Cardiac fibroblast (primary cell): ENCODE measurements around the gene SCO2.

Experiments
- DNase-seq, 2 donors: peaks; one replicate each; pipeline versions ENCODE4 v3.0.0 to v3.0.0-alpha.2; 2010; ENCODE audit warnings: low read depth in 2 of 2
- H3K4me3 ChIP-seq, 2 donors: replicated peaks in 1 of 2; 1 replicate in 1 of 2; 2 replicates in 1 of 2; pipeline ENCODE4 v1.5.1; 2011; ENCODE audit warnings: low read depth in 2 of 2, low read length in 2 of 2, mild to moderate bottlenecking in 2 of 2, moderate library complexity in 1 of 2
- TF ChIP-seq, protein P1 (sequence below): IDR thresholded peaks from one replicate; pipeline ENCODE4 v1.5.1; 2011; ENCODE audit warnings: low read depth, mild to moderate bottlenecking, low read length, inconsistent platforms

The SCO2 gene

DNA sequence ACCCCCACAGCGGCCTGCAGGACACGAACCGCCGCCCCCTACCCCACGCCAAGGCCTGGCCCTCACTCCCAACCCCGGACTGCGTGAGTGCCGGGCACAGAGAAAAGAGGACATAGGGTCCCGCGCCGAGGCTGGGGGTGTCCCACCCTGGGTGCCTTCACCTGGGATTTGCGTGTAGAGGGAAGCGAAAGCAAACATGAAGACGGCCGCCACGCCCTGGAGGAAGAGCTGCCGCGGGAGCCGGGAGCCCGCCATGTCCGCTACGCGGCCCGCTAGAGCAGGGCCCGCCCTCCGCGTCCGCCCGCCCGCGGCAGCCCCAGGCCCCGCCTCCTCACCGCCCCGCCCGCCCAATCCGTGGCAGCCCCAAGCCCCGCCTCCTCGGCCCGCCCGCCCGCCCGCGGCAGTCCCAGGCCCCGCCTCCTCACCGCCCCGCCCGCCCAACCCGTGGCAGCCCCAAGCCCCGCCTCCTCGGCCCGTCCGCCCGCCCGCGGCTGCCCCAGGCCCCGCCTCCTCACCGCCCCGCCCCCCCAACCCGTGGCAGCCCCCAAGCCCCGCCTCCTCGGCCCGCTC lies 17.9 kb downstream of the SCO2 start, which contains the start of gene LMF2:
TSS of gene LMF2 (minus strand) at position 282 of the 570 bp plus-strand sequence. CDS start at position 255, 27 bp downstream.
- TF ChIP-seq, protein P1, sequence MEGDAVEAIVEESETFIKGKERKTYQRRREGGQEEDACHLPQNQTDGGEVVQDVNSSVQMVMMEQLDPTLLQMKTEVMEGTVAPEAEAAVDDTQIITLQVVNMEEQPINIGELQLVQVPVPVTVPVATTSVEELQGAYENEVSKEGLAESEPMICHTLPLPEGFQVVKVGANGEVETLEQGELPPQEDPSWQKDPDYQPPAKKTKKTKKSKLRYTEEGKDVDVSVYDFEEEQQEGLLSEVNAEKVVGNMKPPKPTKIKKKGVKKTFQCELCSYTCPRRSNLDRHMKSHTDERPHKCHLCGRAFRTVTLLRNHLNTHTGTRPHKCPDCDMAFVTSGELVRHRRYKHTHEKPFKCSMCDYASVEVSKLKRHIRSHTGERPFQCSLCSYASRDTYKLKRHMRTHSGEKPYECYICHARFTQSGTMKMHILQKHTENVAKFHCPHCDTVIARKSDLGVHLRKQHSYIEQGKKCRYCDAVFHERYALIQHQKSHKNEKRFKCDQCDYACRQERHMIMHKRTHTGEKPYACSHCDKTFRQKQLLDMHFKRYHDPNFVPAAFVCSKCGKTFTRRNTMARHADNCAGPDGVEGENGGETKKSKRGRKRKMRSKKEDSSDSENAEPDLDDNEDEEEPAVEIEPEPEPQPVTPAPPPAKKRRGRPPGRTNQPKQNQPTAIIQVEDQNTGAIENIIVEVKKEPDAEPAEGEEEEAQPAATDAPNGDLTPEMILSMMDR, result no peak
- peak within 1 kb of the TSS; percentile 96 to 99 for H3K4me3 ChIP-seq
- no peak for DNase-seq

- H3K4me3 ChIP-seq, result peak overlapping the region; percentile 96 to 99
- no peak for DNase-seq
- TF ChIP-seq, protein P1, result no peak
Observed at GRCh38 chr22:50506611-50507420, 18.6 kb downstream of the SCO2 start.

DNA sequence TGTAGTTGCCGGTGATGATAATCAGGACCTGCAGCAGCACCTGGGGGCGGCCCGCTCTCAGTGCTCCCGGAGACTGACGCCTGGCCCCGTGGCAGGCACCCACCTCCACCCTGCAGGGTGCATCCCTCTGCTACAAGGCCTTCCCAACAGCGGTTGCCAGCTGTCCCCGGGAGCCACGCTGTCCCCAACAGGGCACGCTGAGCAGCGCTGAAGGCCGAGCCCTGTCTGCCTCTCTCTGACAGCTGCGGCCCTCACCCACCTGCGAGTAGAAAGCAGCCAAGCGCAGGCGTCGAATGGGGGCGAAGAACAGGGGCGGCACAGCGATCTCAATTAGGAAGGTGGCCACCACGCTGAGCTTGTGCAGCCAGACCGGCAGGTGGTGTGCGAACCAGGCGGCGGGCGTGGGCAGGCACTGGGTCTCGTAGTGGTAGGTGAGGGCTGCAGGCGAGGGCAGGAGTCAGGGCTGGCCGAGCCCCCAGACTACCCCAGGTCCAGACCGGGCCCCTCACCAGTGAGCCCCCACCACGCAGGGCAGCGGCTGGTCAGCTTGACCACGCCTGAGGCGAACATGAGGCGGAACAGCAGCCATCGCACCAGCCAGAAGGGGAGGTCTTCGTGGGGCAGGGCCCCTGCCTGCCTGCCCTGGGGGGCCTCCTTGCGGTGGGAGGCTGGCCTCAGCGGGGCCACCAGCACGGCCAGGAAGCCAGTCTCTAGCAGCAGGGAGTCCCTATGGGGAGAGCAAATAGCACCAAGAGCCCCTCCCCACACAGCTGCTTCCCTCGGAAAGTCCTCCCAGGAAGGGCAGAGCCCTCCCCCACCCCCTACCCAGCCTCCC lies 19.4 kb downstream of the SCO2 start:
- H3K4me3 ChIP-seq, result peak overlapping the region; percentile 96 to 99
- TF ChIP-seq, protein P1, result no peak
- no peak for DNase-seq

DNA sequence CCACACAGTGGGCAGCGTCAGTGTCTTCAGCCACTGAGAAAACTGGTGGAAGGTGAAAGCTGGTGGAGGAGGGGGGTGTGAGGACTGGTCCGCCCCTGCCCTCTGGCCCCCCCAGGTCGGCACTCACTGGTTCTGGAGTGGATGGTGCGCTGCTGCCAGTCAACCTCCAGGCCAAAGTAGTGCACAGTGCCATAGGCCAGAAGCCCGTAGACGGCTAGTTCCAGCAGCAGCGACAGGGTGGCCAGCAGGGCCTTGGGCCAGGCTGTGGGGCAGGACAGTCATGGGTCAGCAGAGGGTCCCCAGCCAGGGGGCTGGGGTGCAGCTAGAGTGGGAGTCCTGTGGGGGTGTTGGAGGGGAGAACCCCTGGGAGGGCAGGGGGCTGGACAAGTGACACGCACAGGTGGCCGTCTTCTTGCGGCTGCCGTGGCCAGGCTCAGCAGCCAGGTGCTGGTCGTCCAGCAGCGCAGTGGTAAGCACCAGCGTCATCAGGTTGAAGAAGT lies 20.1 kb downstream of the SCO2 start:
- H3K4me3 ChIP-seq, result no peak overlapping the region
- TF ChIP-seq, protein P1, result no peak
- no peak for DNase-seq

DNA sequence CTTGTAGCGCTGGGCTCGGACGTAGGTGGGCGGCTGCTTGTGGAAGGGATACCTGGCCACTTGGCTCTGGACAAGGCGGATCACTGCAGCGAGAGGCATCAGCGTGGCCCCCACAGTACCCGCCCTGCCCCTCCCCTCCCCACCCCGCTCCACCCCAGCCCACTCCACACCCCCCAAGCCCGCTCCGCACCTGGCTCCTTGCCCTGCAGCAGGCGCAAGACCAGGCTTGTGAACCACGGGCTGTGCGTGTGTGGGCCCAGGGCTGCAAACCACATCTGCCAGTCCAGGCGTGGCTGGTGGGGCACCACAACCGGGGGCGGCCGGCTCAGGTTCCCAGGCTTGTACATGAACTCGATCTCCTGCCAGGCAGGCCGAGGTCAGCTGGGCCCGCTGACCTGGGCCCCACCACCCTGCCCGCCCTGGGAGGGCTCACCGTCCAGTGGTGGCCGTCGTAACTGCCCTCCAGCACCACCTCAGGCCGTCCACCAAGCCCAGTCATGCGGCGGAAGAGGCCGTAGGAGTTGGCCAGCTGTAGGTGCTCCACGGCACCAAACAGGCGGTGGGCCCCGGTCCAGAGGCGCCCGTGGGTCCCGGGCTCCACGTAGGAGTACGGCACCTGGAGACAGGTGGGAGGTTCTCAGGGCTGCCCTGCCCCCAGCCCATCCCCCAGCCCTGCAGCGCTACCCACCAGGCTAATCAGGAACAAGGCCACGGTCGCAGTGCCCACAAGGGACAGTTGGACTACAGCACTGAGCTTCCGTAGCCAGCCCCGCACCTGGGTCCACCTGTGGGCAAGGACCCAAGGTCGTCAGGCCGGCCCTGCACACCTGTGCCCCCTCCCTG lies 20.8 kb downstream of the SCO2 start:
- H3K4me3 ChIP-seq, result no peak overlapping the region
- TF ChIP-seq, protein P1, result no peak
- DNase-seq, result no peak
